ENCODE data around the gene LENG1.

DNA sequence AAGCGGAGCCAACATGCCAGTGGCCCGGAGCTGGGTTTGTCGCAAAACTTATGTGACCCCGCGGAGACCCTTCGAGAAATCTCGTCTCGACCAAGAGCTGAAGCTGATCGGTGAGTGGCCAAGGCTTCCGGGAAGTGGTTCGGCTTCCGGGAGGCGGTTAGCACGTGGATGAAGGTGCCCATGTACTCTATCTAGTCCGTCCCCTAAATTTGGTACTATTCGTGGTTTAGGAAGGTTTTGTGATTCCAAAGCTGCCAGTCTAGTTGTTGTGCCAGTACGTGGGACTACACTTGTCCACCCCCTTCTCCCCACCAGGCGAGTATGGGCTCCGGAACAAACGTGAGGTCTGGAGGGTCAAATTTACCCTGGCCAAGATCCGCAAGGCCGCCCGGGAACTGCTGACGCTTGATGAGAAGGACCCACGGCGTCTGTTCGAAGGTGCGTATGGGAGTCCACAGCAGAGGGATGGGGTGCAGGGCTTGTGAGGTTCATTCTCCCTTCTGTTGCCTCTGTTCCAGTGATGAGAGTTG, 41.7 kb upstream of the LENG1 start:
- TF ChIP-seq, protein P1, sequence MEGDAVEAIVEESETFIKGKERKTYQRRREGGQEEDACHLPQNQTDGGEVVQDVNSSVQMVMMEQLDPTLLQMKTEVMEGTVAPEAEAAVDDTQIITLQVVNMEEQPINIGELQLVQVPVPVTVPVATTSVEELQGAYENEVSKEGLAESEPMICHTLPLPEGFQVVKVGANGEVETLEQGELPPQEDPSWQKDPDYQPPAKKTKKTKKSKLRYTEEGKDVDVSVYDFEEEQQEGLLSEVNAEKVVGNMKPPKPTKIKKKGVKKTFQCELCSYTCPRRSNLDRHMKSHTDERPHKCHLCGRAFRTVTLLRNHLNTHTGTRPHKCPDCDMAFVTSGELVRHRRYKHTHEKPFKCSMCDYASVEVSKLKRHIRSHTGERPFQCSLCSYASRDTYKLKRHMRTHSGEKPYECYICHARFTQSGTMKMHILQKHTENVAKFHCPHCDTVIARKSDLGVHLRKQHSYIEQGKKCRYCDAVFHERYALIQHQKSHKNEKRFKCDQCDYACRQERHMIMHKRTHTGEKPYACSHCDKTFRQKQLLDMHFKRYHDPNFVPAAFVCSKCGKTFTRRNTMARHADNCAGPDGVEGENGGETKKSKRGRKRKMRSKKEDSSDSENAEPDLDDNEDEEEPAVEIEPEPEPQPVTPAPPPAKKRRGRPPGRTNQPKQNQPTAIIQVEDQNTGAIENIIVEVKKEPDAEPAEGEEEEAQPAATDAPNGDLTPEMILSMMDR (IDR thresholded peaks at IDR 0.05 in 2 of 3, conservative IDR thresholded peaks at IDR 0.05 in 1 of 3; ENCODE audit: insufficient read depth in 2 of 3, low read depth in 1 of 3, low read length in 3 of 3), result no peak
- TF ChIP-seq, protein P2, sequence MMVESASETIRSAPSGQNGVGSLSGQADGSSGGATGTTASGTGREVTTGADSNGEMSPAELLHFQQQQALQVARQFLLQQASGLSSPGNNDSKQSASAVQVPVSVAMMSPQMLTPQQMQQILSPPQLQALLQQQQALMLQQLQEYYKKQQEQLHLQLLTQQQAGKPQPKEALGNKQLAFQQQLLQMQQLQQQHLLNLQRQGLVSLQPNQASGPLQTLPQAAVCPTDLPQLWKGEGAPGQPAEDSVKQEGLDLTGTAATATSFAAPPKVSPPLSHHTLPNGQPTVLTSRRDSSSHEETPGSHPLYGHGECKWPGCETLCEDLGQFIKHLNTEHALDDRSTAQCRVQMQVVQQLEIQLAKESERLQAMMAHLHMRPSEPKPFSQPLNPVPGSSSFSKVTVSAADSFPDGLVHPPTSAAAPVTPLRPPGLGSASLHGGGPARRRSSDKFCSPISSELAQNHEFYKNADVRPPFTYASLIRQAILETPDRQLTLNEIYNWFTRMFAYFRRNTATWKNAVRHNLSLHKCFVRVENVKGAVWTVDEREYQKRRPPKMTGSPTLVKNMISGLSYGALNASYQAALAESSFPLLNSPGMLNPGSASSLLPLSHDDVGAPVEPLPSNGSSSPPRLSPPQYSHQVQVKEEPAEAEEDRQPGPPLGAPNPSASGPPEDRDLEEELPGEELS (CRISPR knock-in tag; IDR thresholded peaks at IDR 0.05; ENCODE audit: borderline replicate concordance), result no peak
- TF ChIP-seq POLR2A (conservative IDR thresholded peaks at IDR 0.05) (no peak), JUND (IDR thresholded peaks at IDR 0.05; ENCODE audit: borderline replicate concordance, low read depth, low read length) (no peak), JUND (tag; IDR thresholded peaks at IDR 0.05; ENCODE audit: borderline replicate concordance, low read depth, low read length) (no peak), FUS (optimal IDR thresholded peaks at IDR 0.05; ENCODE audit: low read depth, low read length) (no peak), SMC3 (conservative IDR thresholded peaks at IDR 0.05; ENCODE audit: insufficient read depth, low read depth, low read length) (no peak), PHF21A (IDR thresholded peaks at IDR 0.05; ENCODE audit: borderline replicate concordance, low read depth) (no peak), EZH2 (IDR thresholded peaks at IDR 0.05; ENCODE audit: borderline replicate concordance, low read depth, low read length) (no peak), EP300 (IDR thresholded peaks at IDR 0.05; ENCODE audit: low read length) (no peak), HNRNPL (IDR thresholded peaks at IDR 0.05; ENCODE audit: low read depth, low read length) (no peak), ZFP36 (IDR thresholded peaks at IDR 0.05; ENCODE audit: low read depth, low read length, partially characterized antibody) (no peak)
- TF ChIP-seq, protein P3, sequence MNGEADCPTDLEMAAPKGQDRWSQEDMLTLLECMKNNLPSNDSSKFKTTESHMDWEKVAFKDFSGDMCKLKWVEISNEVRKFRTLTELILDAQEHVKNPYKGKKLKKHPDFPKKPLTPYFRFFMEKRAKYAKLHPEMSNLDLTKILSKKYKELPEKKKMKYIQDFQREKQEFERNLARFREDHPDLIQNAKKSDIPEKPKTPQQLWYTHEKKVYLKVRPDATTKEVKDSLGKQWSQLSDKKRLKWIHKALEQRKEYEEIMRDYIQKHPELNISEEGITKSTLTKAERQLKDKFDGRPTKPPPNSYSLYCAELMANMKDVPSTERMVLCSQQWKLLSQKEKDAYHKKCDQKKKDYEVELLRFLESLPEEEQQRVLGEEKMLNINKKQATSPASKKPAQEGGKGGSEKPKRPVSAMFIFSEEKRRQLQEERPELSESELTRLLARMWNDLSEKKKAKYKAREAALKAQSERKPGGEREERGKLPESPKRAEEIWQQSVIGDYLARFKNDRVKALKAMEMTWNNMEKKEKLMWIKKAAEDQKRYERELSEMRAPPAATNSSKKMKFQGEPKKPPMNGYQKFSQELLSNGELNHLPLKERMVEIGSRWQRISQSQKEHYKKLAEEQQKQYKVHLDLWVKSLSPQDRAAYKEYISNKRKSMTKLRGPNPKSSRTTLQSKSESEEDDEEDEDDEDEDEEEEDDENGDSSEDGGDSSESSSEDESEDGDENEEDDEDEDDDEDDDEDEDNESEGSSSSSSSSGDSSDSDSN (IDR thresholded peaks at IDR 0.05; ENCODE audit: borderline replicate concordance in 1 of 2, low read depth in 2 of 2, low read length in 2 of 2), result no peak
- TF ChIP-seq, protein P4, sequence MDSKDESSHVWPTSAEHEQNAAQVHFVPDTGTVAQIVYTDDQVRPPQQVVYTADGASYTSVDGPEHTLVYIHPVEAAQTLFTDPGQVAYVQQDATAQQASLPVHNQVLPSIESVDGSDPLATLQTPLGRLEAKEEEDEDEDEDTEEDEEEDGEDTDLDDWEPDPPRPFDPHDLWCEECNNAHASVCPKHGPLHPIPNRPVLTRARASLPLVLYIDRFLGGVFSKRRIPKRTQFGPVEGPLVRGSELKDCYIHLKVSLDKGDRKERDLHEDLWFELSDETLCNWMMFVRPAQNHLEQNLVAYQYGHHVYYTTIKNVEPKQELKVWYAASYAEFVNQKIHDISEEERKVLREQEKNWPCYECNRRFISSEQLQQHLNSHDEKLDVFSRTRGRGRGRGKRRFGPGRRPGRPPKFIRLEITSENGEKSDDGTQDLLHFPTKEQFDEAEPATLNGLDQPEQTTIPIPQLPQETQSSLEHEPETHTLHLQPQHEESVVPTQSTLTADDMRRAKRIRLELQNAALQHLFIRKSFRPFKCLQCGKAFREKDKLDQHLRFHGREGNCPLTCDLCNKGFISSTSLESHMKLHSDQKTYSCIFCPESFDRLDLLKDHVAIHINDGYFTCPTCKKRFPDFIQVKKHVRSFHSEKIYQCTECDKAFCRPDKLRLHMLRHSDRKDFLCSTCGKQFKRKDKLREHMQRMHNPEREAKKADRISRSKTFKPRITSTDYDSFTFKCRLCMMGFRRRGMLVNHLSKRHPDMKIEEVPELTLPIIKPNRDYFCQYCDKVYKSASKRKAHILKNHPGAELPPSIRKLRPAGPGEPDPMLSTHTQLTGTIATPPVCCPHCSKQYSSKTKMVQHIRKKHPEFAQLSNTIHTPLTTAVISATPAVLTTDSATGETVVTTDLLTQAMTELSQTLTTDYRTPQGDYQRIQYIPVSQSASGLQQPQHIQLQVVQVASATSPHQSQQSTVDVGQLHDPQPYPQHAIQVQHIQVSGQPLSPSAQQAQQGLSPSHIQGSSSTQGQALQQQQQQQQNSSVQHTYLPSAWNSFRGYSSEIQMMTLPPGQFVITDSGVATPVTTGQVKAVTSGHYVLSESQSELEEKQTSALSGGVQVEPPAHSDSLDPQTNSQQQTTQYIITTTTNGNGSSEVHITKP (IDR thresholded peaks at IDR 0.05; ENCODE audit: partially characterized antibody), result no peak

Measured in K562 (cell line).